ENCODE data around the gene ELAC1. TPM values are rescaled to one million over a fixed set of nuclear protein-coding genes. Genes with fewer than 3 reads are reported as not detected.

ELAC1 gene
- polyA plus RNA-seq, 1 donor (not counting 4 experiments of a cell fraction or from before 2014, with no cell fraction given), result 8.3 TPM

- Histone ChIP-seq H3K9me3 (ENCODE audit: control insufficient read depth, low read depth, low read length) (no peaks in the 10 kb centered on the region), H3K36me3 (ENCODE audit: control insufficient read depth in 2 of 2, extremely low read depth in 1 of 2, insufficient read depth in 2 of 2, low read length in 2 of 2) (no peaks in the 10 kb centered on the region), H3K4me3 (ENCODE audit: control insufficient read depth in 2 of 3, extremely low read depth in 1 of 3, insufficient read depth in 2 of 3, low read depth in 1 of 3, low read length in 3 of 3) (no peak overlapping the region), H3K4me2 (ENCODE audit: control insufficient read depth, extremely low read depth, insufficient read depth, low read depth, low read length) (no peak overlapping the region), H2AFZ (ENCODE audit: control insufficient read depth, low read length) (no peak overlapping the region), H4K20me1 (ENCODE audit: control insufficient read depth, extremely low read depth, insufficient read depth, low read length) (no peaks in the 10 kb centered on the region), H3K79me2 (ENCODE audit: control insufficient read depth, insufficient read depth, low read length) (no peaks in the 10 kb centered on the region), H3K9me1 (ENCODE audit: control insufficient read depth, extremely low read depth, insufficient read depth, low read length) (no peaks in the 10 kb centered on the region), H3K27ac (ENCODE audit: control insufficient read depth, insufficient read depth, low read length) (no peak overlapping the region), H3K4me1 (ENCODE audit: control insufficient read depth, extremely low read depth, insufficient read depth, low read length) (no peaks in the 10 kb centered on the region), H3K27me3 (ENCODE audit: control insufficient read depth, extremely low read depth, insufficient read depth, low read length) (no peaks in the 10 kb centered on the region), H3K9ac (ENCODE audit: control insufficient read depth, extremely low read depth, insufficient read depth, low read length) (no peak overlapping the region)
- no peak for FAIRE-seq
- dilution Hi-C loops (cut with MboI; ENCODE audit: extremely low pct_ligation_motif_present, low sequenced_read_pairs), result no loop called here
- TF ChIP-seq EZH2 (IDR thresholded peaks at IDR 0.05; ENCODE audit: low read length), result no peak
- TF ChIP-seq CTCF (optimal IDR thresholded peaks at IDR 0.05 in 1 of 3, IDR thresholded peaks at IDR 0.05 in 1 of 3, conservative IDR thresholded peaks at IDR 0.05 in 1 of 3; ENCODE audit: extremely low read depth in 1 of 3, insufficient read depth in 2 of 3, low read length in 3 of 3), result no peak
- DNase-seq (ENCODE audit: low read depth, low spot score), result no peak
These were observed 12.6 kb upstream of the ELAC1 start for GRCh38 chr18:50955253-50955652.

- no peaks in the 10 kb centered on the region for H4K20me1 ChIP-seq (ENCODE audit: control insufficient read depth, extremely low read depth, insufficient read depth, low read length)
- no peak for TF ChIP-seq EZH2 (IDR thresholded peaks at IDR 0.05; ENCODE audit: low read length)
- no peak for TF ChIP-seq CTCF (optimal IDR thresholded peaks at IDR 0.05 in 1 of 3, IDR thresholded peaks at IDR 0.05 in 1 of 3, conservative IDR thresholded peaks at IDR 0.05 in 1 of 3; ENCODE audit: extremely low read depth in 1 of 3, insufficient read depth in 2 of 3, low read length in 3 of 3)
- no peak overlapping the region for H3K27ac ChIP-seq (ENCODE audit: control insufficient read depth, insufficient read depth, low read length)
- dilution Hi-C loops (cut with MboI; ENCODE audit: extremely low pct_ligation_motif_present, low sequenced_read_pairs), result no loop called here
- no peak overlapping the region for H2AFZ ChIP-seq (ENCODE audit: control insufficient read depth, low read length)
- no peak overlapping the region for H3K4me3 ChIP-seq (ENCODE audit: control insufficient read depth in 2 of 3, extremely low read depth in 1 of 3, insufficient read depth in 2 of 3, low read depth in 1 of 3, low read length in 3 of 3)
- DNase-seq (ENCODE audit: low read depth, low spot score) (no peak), FAIRE-seq (no peak)
- no peaks in the 10 kb centered on the region for H3K4me1 ChIP-seq (ENCODE audit: control insufficient read depth, extremely low read depth, insufficient read depth, low read length)
- H3K4me2 ChIP-seq (ENCODE audit: control insufficient read depth, extremely low read depth, insufficient read depth, low read depth, low read length), result no peak overlapping the region
- no peaks in the 10 kb centered on the region for H3K27me3 ChIP-seq (ENCODE audit: control insufficient read depth, extremely low read depth, insufficient read depth, low read length)
- no peaks in the 10 kb centered on the region for H3K9me3 ChIP-seq (ENCODE audit: control insufficient read depth, low read depth, low read length)
- no peaks in the 10 kb centered on the region for H3K9me1 ChIP-seq (ENCODE audit: control insufficient read depth, extremely low read depth, insufficient read depth, low read length)
- no peaks in the 10 kb centered on the region for H3K79me2 ChIP-seq (ENCODE audit: control insufficient read depth, insufficient read depth, low read length)
- no peak overlapping the region for H3K9ac ChIP-seq (ENCODE audit: control insufficient read depth, extremely low read depth, insufficient read depth, low read length)
- no peaks in the 10 kb centered on the region for H3K36me3 ChIP-seq (ENCODE audit: control insufficient read depth in 2 of 2, extremely low read depth in 1 of 2, insufficient read depth in 2 of 2, low read length in 2 of 2)
These were observed 11.7 kb upstream of the ELAC1 start for GRCh38 chr18:50956116-50956515.
